IMR-90 (cell line): Measurements from ENCODE around the gene CELA2A. TPM values are rescaled to one million over a fixed set of nuclear protein-coding genes. Genes with fewer than 3 reads are reported as not detected.

Source experiments
- ATAC-seq: fragments of 200-7000 bp; cut with Tn5 transposase; 2 replicates; pipeline ENCODE4 v1.9.1; 2020; ENCODE audit warnings: low read depth, mild to moderate bottlenecking, moderate library complexity
- BruUV-seq: library from RNA; stranded (reverse); fragments of 400-500 nt; replicated peaks from 2 replicates; lab custom pipeline; 2021; lab: Mats Ljungman, UMichigan
- CTCF ChIA-PET: fragments of 300-600 bp; formaldehyde crosslinking; extraction: SDS; loops from one replicate; lab custom pipeline; 2021; ENCODE audit warnings: antibody characterized with exemption; lab: Yijun Ruan, JAX
- POLR2A ChIA-PET: fragments of 300-600 bp; sonication (Branson Sonifier 250); formaldehyde crosslinking; loops from one replicate; lab custom pipeline; 2022; ENCODE audit warnings: antibody characterized with exemption; ENCODE audit not compliant: unreplicated experiment; lab: Charles Lee
- DNase-seq: peaks from one replicate; pipeline ENCODE4 v3.0.0; 2013
- H2AFZ ChIP-seq: replicated peaks from 2 replicates; pipeline ENCODE3; 2013; ENCODE audit warnings: low read length, mild to moderate bottlenecking; ENCODE audit not compliant: poor library complexity
- H2AK5ac ChIP-seq: 2 replicates; pipeline ENCODE4 v1.6.1; 2013; ENCODE audit warnings: low read depth, low read length, inconsistent platforms
- H2AK9ac ChIP-seq: replicated peaks from 2 replicates; pipeline ENCODE3; 2013; ENCODE audit warnings: mild to moderate bottlenecking, low read depth, low read length, moderate library complexity; ENCODE audit not compliant: poor library complexity
- H2BK120ac ChIP-seq: 2 replicates; pipeline ENCODE4 v1.6.1; 2013; ENCODE audit warnings: low read depth, low read length, inconsistent platforms
- H2BK15ac ChIP-seq: 3 replicates; pipeline ENCODE4 v1.6.1; 2013; ENCODE audit warnings: low read depth, low read length, inconsistent platforms
- H2BK20ac ChIP-seq: 2 replicates; pipeline ENCODE4 v1.6.1; 2013; ENCODE audit warnings: low read depth, mild to moderate bottlenecking, inconsistent platforms, low read length, moderate library complexity
- H2BK5ac ChIP-seq: 2 replicates; pipeline ENCODE4 v1.6.1; 2013; ENCODE audit warnings: mild to moderate bottlenecking, low read depth, low read length, inconsistent platforms; ENCODE audit not compliant: poor library complexity, severe bottlenecking
- H3K14ac ChIP-seq: replicated peaks from 2 replicates; pipeline ENCODE4 v1.6.1; 2013; ENCODE audit warnings: low read depth, low read length, inconsistent platforms
- H3K18ac ChIP-seq: 2 replicates; pipeline ENCODE4 v1.6.1; 2013; ENCODE audit warnings: low read depth, low read length, control low read depth
- H3K23ac ChIP-seq: 2 replicates; pipeline ENCODE4 v1.6.1; 2013; ENCODE audit warnings: low read depth, low read length, inconsistent platforms
- H3K27ac ChIP-seq: 2 replicates; pipeline ENCODE4 v1.5.1; 2013; ENCODE audit warnings: mild to moderate bottlenecking, control low read depth, low read length; ENCODE audit not compliant: insufficient read depth
- H3K27me3 ChIP-seq: 2 replicates; pipeline ENCODE4 v1.6.1; 2013; ENCODE audit warnings: low read length; ENCODE audit not compliant: control insufficient read depth, insufficient read depth
- H3K36me3 ChIP-seq: 2 replicates; pipeline ENCODE4 v1.6.1; 2013; ENCODE audit warnings: low read length, mixed read lengths; ENCODE audit not compliant: control insufficient read depth, insufficient read depth
- H3K4ac ChIP-seq: 2 replicates; pipeline ENCODE4 v1.6.1; 2013; ENCODE audit warnings: low read depth, low read length, inconsistent platforms
- H3K4me1 ChIP-seq: 2 replicates; pipeline ENCODE4 v1.6.1; 2013; ENCODE audit warnings: low read length, mixed read lengths; ENCODE audit not compliant: control insufficient read depth, insufficient read depth
- H3K4me2 ChIP-seq: 2 replicates; pipeline ENCODE4 v1.6.1; 2013; ENCODE audit warnings: low read depth, mild to moderate bottlenecking, control low read depth, low read length, moderate library complexity
- H3K4me3 ChIP-seq: 2 replicates; pipeline ENCODE4 v1.5.1; 2013; ENCODE audit warnings: low read depth, mild to moderate bottlenecking, control low read depth, low read length, moderate library complexity; ENCODE audit not compliant: insufficient read depth
- H3K56ac ChIP-seq: 2 replicates; pipeline ENCODE4 v1.6.1; 2013; ENCODE audit warnings: low read length, inconsistent platforms; ENCODE audit not compliant: insufficient read depth; ENCODE audit errors: extremely low read depth
- H3K79me1 ChIP-seq, 2 experiments: 2 replicates each; pipeline ENCODE4 v1.6.1; 2013; ENCODE audit warnings: low read length in 2 of 2, inconsistent platforms in 1 of 2, low read depth in 1 of 2
- H3K9ac ChIP-seq: 2 replicates; pipeline ENCODE4 v1.6.1; 2013; ENCODE audit warnings: low read depth, low read length, control low read depth
- H3K9me1 ChIP-seq: 2 replicates; pipeline ENCODE4 v1.6.1; 2013; ENCODE audit warnings: low read length, inconsistent platforms; ENCODE audit not compliant: insufficient read depth
- H3K9me3 ChIP-seq: 2 replicates; pipeline ENCODE4 v1.6.1; 2013; ENCODE audit warnings: low read length; ENCODE audit not compliant: control insufficient read depth, insufficient read depth
- H4K20me1 ChIP-seq: 2 replicates; pipeline ENCODE4 v1.6.1; 2013; ENCODE audit warnings: low read length, inconsistent platforms; ENCODE audit not compliant: insufficient read depth
- H4K5ac ChIP-seq: 2 replicates; pipeline ENCODE4 v1.6.1; 2013; ENCODE audit warnings: mild to moderate bottlenecking, low read depth, low read length, control low read depth
- H4K8ac ChIP-seq, 2 experiments: 2 replicates each; pipeline ENCODE4 v1.6.1; 2013; ENCODE audit warnings: low read depth in 2 of 2, low read length in 2 of 2, control low read depth in 1 of 2, inconsistent platforms in 1 of 2
- H4K91ac ChIP-seq: 2 replicates; pipeline ENCODE4 v1.6.1; 2013; ENCODE audit warnings: low read depth, low read length, inconsistent platforms; ENCODE audit not compliant: insufficient read depth
- BHLHE40 ChIP-seq: fragments of 150-350 bp; IDR thresholded peaks from 2 replicates; pipeline ENCODE4 v1.6.1; 2016; ENCODE audit warnings: mild to moderate bottlenecking, low read depth, low read length
- CEBPB ChIP-seq: IDR thresholded peaks from 2 replicates; pipeline ENCODE4 v1.6.1; 2012; ENCODE audit warnings: low read depth, low read length, improper control_type of control experiment
- CTCF ChIP-seq: conservative IDR thresholded peaks from 2 replicates; pipeline ENCODE4 v1.5.1; 2012; ENCODE audit warnings: mild to moderate bottlenecking, low read depth, low read length, improper control_type of control experiment
- ELK1 ChIP-seq: fragments of 150-350 bp; IDR thresholded peaks from 2 replicates; pipeline ENCODE4 v1.6.1; 2016; ENCODE audit warnings: low read depth, mild to moderate bottlenecking, low read length, moderate library complexity, borderline replicate concordance
- FOS ChIP-seq: fragments of 150-350 bp; IDR thresholded peaks from 2 replicates; pipeline ENCODE4 v1.6.1; 2016; ENCODE audit warnings: low read depth, low read length
- MAFK ChIP-seq: IDR thresholded peaks from 2 replicates; pipeline ENCODE4 v1.6.1; 2012; ENCODE audit warnings: low read depth, low read length, improper control_type of control experiment
- MXI1 ChIP-seq: IDR thresholded peaks from 2 replicates; pipeline ENCODE4 v1.6.1; 2012; ENCODE audit warnings: low read depth, mild to moderate bottlenecking, low read length, moderate library complexity, borderline replicate concordance
- NFE2L2 ChIP-seq: fragments of 150-350 bp; IDR thresholded peaks from 2 replicates; pipeline ENCODE4 v1.6.1; 2016; ENCODE audit warnings: low read depth, mild to moderate bottlenecking, low read length
- RCOR1 ChIP-seq: IDR thresholded peaks from 2 replicates; pipeline ENCODE4 v1.6.1; 2012; ENCODE audit warnings: mild to moderate bottlenecking, low read length, improper control_type of control experiment; ENCODE audit not compliant: insufficient replicate concordance
- SMC3 ChIP-seq: fragments of 150-350 bp; IDR thresholded peaks from 2 replicates; pipeline ENCODE4 v1.6.1; 2016; ENCODE audit warnings: low read depth, mild to moderate bottlenecking, antibody characterized with exemption, low read length, moderate library complexity
- USF2 ChIP-seq: fragments of 150-350 bp; IDR thresholded peaks from 2 replicates; pipeline ENCODE4 v1.6.1; 2017; ENCODE audit warnings: mild to moderate bottlenecking, antibody characterized with exemption, low read length, low read depth
- WGBS, 2 experiments: methylation state at CpG; one replicate each; pipeline versions ENCODE4 v1.1.5 to v1.1.7; 2013; ENCODE audit warnings: missing lambda C conversion rate in 2 of 2; ENCODE audit not compliant: insufficient read length in 1 of 2; ENCODE audit errors: extremely low coverage in 2 of 2; 5-methylcytosine and 5-hydroxymethylcytosine counted together
- dilution Hi-C: fragments of 300-500 bp; cut with HindIII; formaldehyde crosslinking; loops from one replicate; pipeline ENCODE4 v1.14.3; 2018; ENCODE audit warnings: low sequenced_read_pairs; ENCODE audit not compliant: unreplicated experiment
- in situ Hi-C: fragments of 300-500 bp; cut with MboI; formaldehyde crosslinking; loops from 3 replicates; pipeline ENCODE4 v1.14.3; 2019; ENCODE audit warnings: low sequenced_read_pairs, inconsistent platforms, mixed read lengths
- intact Hi-C: fragments of 100-400 bp; cut with micrococcal nuclease; formaldehyde crosslinking; loops from 2 replicates; pipeline ENCODE4 v1.10.0; 2022
- polyA plus RNA-seq, 3 experiments: library from polyadenylated mRNA; depleted of rRNA; stranded (reverse); fragments of >200 nt; gene quantifications; 2 replicates each; pipeline ENCODE4 v1.2.3, GENCODE V29; 2012; ENCODE audit warnings: low replicate concordance in 1 of 3
- total RNA-seq: library from RNA; depleted of rRNA; stranded (reverse); fragments of >200 nt; gene quantifications from 2 replicates; pipeline ENCODE4 v1.2.3, GENCODE V29; 2012

The CELA2A gene
- total and polyA plus RNA-seq, 2 of the 4 experiments (the other 2 are of a cell fraction) = not detected

DNA sequence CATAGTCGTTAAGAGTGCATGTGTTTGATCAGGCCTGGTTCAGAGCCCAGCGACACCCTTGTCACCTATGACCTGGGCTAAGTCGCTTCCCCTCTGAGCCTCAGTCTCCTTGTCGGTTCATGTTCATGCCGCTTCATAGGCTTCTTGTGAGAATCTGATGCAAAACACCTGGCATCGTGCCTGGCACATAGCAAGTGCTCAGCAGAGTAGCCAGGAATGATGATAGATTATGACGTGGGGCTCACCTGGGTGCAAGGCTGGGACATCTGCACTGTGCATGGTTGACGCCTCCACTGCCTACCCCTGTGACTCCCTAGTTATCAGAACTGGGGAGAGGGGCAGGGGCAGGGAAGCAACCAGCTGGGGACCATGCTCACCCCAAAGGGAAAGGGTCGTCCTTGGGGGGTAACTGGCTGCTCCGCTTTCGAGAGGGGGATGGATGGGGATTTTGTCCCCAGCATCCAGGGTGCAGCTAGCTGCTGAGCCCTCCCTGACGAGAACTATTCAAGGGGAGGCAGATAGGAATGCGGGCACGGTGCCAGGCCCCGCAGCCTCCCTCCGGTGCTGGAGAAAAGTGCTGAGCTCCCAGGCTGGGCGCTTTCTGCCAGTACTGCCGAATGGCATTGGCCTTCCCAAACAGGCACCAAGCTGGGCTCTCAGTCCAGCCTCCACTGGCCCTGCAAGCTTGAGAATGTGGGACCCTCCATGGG, 37.6 kb upstream of the CELA2A start:
- H2AFZ ChIP-seq = peak overlapping the region; percentile 52
- H3K4me3 ChIP-seq = no peak overlapping the region
- WGBS, 2 experiments = 68% methylated on average over 8 of the region's 18 CpGs; no CpG with 5 or more reads in 1 of the 2 experiments
- H3K9ac ChIP-seq = no peak overlapping the region
- H2BK15ac ChIP-seq = no peak overlapping the region
- dilution Hi-C loops = no loop called here
- H3K4me1 ChIP-seq = peaks cover 20% of the 10 kb centered on the region
- peak overlapping the region; percentile 56 for H3K4ac ChIP-seq
- H2BK5ac ChIP-seq = no peak overlapping the region
- in situ Hi-C loops = no loop called here
- no peak for ATAC-seq
- ChIA-PET POLR2A (no interaction called here), CTCF (interaction anchor here (0.5 kb wide), 1 partner anchor 951 kb away, joined by 6 read pairs; no protein-coding TSS in a partner anchor)
- H4K20me1 ChIP-seq = peaks cover 32% of the 10 kb centered on the region
- no peak overlapping the region for H3K4me2 ChIP-seq
- no peak overlapping the region for H2BK20ac ChIP-seq
- H3K27ac ChIP-seq = no peak overlapping the region
- H2BK120ac ChIP-seq = 0 out of 2 replicates have a peak overlapping the region, but pooled peaks have one; percentile 0
- H2AK9ac ChIP-seq = peak overlapping the region; percentile 57
- H2AK5ac ChIP-seq = peak overlapping the region; percentile 88
- H3K23ac ChIP-seq = no peak overlapping the region
- no peak overlapping the region for H4K8ac ChIP-seq
- H3K18ac ChIP-seq = no peak overlapping the region
- intact Hi-C loops = no loop called here
- BruUV-seq = no TSS peak
- peak overlapping the region; percentile 19; the same call in 1 of the 2 replicates for H3K14ac ChIP-seq
- H3K56ac ChIP-seq = no peak overlapping the region
- H3K27me3 ChIP-seq = no peaks in the 10 kb centered on the region
- no peak overlapping the region for H4K91ac ChIP-seq
- H3K9me1 ChIP-seq = peaks cover 14% of the 10 kb centered on the region
- no peaks in the 10 kb centered on the region for H3K9me3 ChIP-seq
- peaks cover 8% of the 10 kb centered on the region; the same call in 1 of the 2 replicates for H3K36me3 ChIP-seq
- H4K5ac ChIP-seq = no peak overlapping the region
- DNase-seq = no peak
- TF ChIP-seq NFE2L2 = no peak
- no peak for TF ChIP-seq ELK1
- TF ChIP-seq USF2 = no peak
- TF ChIP-seq MXI1 = no peak
- TF ChIP-seq FOS = no peak
- no peak for TF ChIP-seq RCOR1
- TF ChIP-seq BHLHE40 = no peak
- TF ChIP-seq CTCF = no peak
- TF ChIP-seq SMC3 = no peak
- TF ChIP-seq MAFK = no peak
- no peak for TF ChIP-seq CEBPB
- H3K79me1 ChIP-seq = peaks cover 22 to 85% of the 10 kb centered on the region in 2 experiments; a peak in 3 of 4 replicates
